Skeletal muscle satellite cell (primary cell): ENCODE measurements around the gene UBE2L3.
"Not testable (repeated sequence)": the region's sequence is repeated elsewhere in the genome, so short reads cannot be mapped to it uniquely, and the experiment has no call there.

Experiments
- H3K27me3 ChIP-seq: 2 replicates; pipeline ENCODE4 v1.7.0; 2013; ENCODE audit warnings: low read length; ENCODE audit not compliant: control insufficient read depth, insufficient read depth
- H3K36me3 ChIP-seq: 2 replicates; pipeline ENCODE4 v1.7.0; 2013; ENCODE audit warnings: mild to moderate bottlenecking, control low read depth, low read length; ENCODE audit not compliant: insufficient read depth
- H3K4me1 ChIP-seq: 2 replicates; pipeline ENCODE4 v1.7.0; 2013; ENCODE audit warnings: low read length; ENCODE audit not compliant: control insufficient read depth, insufficient read depth
- H3K4me2 ChIP-seq: 2 replicates; pipeline ENCODE4 v1.7.0; 2013; ENCODE audit warnings: mild to moderate bottlenecking, low read length
- H3K4me3 ChIP-seq: 2 replicates; pipeline ENCODE4 v1.7.0; 2013; ENCODE audit warnings: low read length
- H3K9ac ChIP-seq: 2 replicates; pipeline ENCODE4 v1.7.0; 2013; ENCODE audit warnings: mild to moderate bottlenecking, low read depth, low read length, moderate library complexity
- H3K9me3 ChIP-seq: replicated peaks from 2 replicates; pipeline ENCODE4 v1.7.0; 2013; ENCODE audit warnings: mild to moderate bottlenecking, control low read depth, low read length

UBE2L3 gene

GRCh38 chr22:21579474-21579851, 11.9 kb downstream of the UBE2L3 start:
- no peaks in the 10 kb centered on the region for H3K9me3 ChIP-seq
- no peak overlapping the region for H3K9ac ChIP-seq
- H3K4me3 ChIP-seq: no peak overlapping the region
- no peak overlapping the region for H3K4me2 ChIP-seq
- peaks cover 4% of the 10 kb centered on the region for H3K4me1 ChIP-seq
- H3K27me3 ChIP-seq: no peaks in the 10 kb centered on the region
- peaks cover 2% of the 10 kb centered on the region for H3K36me3 ChIP-seq

- not testable (repeated sequence) for H3K4me3 ChIP-seq, H3K9ac ChIP-seq, H3K27me3 ChIP-seq, H3K36me3 ChIP-seq, H3K4me2 ChIP-seq, H3K4me1 ChIP-seq, H3K9me3 ChIP-seq
Observed at GRCh38 chr22:21580623-21581007, 13.1 kb downstream of the UBE2L3 start.

- not testable (repeated sequence) for H3K36me3 ChIP-seq, H3K4me2 ChIP-seq, H3K9me3 ChIP-seq, H3K9ac ChIP-seq, H3K27me3 ChIP-seq, H3K4me3 ChIP-seq, H3K4me1 ChIP-seq
Observed at GRCh38 chr22:21581009-21581713, 13.6 kb downstream of the UBE2L3 start.

GRCh38 chr22:21582801-21583740, 15.6 kb downstream of the UBE2L3 start:
- Histone ChIP-seq H3K4me2 (no peak overlapping the region), H3K4me1 (peaks cover 7% of the 10 kb centered on the region), H3K9ac (no peak overlapping the region), H3K27me3 (no peaks in the 10 kb centered on the region), H3K36me3 (peaks cover 2% of the 10 kb centered on the region), H3K4me3 (no peak overlapping the region), H3K9me3 (no peaks in the 10 kb centered on the region)

GRCh38 chr22:21585389-21585788, 17.9 kb downstream of the UBE2L3 start:
- H3K36me3 ChIP-seq: no peaks in the 10 kb centered on the region
- H3K27me3 ChIP-seq: no peaks in the 10 kb centered on the region
- H3K4me3 ChIP-seq: no peak overlapping the region
- no peak overlapping the region for H3K4me2 ChIP-seq
- peaks cover 10% of the 10 kb centered on the region for H3K4me1 ChIP-seq
- no peak overlapping the region for H3K9ac ChIP-seq
- H3K9me3 ChIP-seq: no peaks in the 10 kb centered on the region

GRCh38 chr22:21587803-21588611, 20.5 kb downstream of the UBE2L3 start:
- H3K27me3 ChIP-seq: no peaks in the 10 kb centered on the region
- peaks cover 6% of the 10 kb centered on the region for H3K36me3 ChIP-seq
- no peak overlapping the region for H3K9ac ChIP-seq
- H3K4me3 ChIP-seq: no peak overlapping the region
- H3K9me3 ChIP-seq: no peaks in the 10 kb centered on the region
- H3K4me1 ChIP-seq: peaks cover 26% of the 10 kb centered on the region
- no peak overlapping the region for H3K4me2 ChIP-seq

GRCh38 chr22:21589396-21589795, 21.9 kb downstream of the UBE2L3 start:
- Histone ChIP-seq H3K4me1 (peaks cover 26% of the 10 kb centered on the region), H3K4me2 (no peak overlapping the region), H3K4me3 (no peak overlapping the region), H3K9me3 (no peaks in the 10 kb centered on the region), H3K36me3 (peaks cover 20% of the 10 kb centered on the region), H3K27me3 (no peaks in the 10 kb centered on the region), H3K9ac (no peak overlapping the region)

- Histone ChIP-seq H3K4me1 (peaks cover 26% of the 10 kb centered on the region), H3K36me3 (peaks cover 31% of the 10 kb centered on the region), H3K4me2 (no peak overlapping the region), H3K9me3 (no peaks in the 10 kb centered on the region), H3K27me3 (no peaks in the 10 kb centered on the region), H3K9ac (no peak overlapping the region), H3K4me3 (no peak overlapping the region)
Observed at GRCh38 chr22:21590809-21591641, 23.5 kb downstream of the UBE2L3 start.

GRCh38 chr22:21591695-21592094, 24.2 kb downstream of the UBE2L3 start:
- Histone ChIP-seq H3K4me2 (no peak overlapping the region), H3K9ac (no peak overlapping the region), H3K4me3 (no peak overlapping the region), H3K27me3 (no peaks in the 10 kb centered on the region), H3K4me1 (peaks cover 26% of the 10 kb centered on the region), H3K9me3 (no peaks in the 10 kb centered on the region), H3K36me3 (peaks cover 31% of the 10 kb centered on the region)

GRCh38 chr22:21592422-21592821, 24.9 kb downstream of the UBE2L3 start:
- Histone ChIP-seq H3K36me3 (peaks cover 31% of the 10 kb centered on the region), H3K4me1 (peaks cover 25% of the 10 kb centered on the region), H3K9ac (no peak overlapping the region), H3K4me3 (no peak overlapping the region), H3K4me2 (no peak overlapping the region), H3K9me3 (no peaks in the 10 kb centered on the region), H3K27me3 (no peaks in the 10 kb centered on the region)
